HepG2 (cell line): Measurements from ENCODE around the gene HTR1D. TPM values are rescaled to one million over a fixed set of nuclear protein-coding genes. Genes with fewer than 3 reads are reported as not detected.

Source experiments
- ATAC-seq: fragments of 200-7000 bp; cut with Tn5 transposase; 3 replicates; pipeline ENCODE4 v1.9.1; 2020; ENCODE audit warnings: mild to moderate bottlenecking, moderate library complexity
- BruUV-seq: library from RNA; stranded (reverse); fragments of 400-500 nt; replicated peaks from 2 replicates; lab custom pipeline; 2021; lab: Mats Ljungman, UMichigan
- CTCF ChIA-PET: fragments of 300-600 bp; formaldehyde crosslinking; extraction: SDS; loops from one replicate; lab custom pipeline; 2021; ENCODE audit warnings: low total read pairs, inconsistent platforms, low intra/inter-chr PET ratio; lab: Yijun Ruan, JAX
- POLR2A ChIA-PET: fragments of 350-600 bp; sonication (Branson Sonifier 250); formaldehyde crosslinking; loops from one replicate; lab custom pipeline; 2020; ENCODE audit warnings: antibody characterized with exemption, inconsistent platforms; lab: Yijun Ruan, JAX
- DNase-seq: peaks from one replicate; pipeline ENCODE4 v3.0.0-alpha.2; 2015; ENCODE audit warnings: low spot score
- FAIRE-seq: peaks from 3 replicates; lab custom pipeline; 2011; peaks lifted over from hg19 to GRCh38; lab: Jason Lieb, UNC
- H2AFZ ChIP-seq: one replicate; pipeline ENCODE4 v1.6.1; 2011; ENCODE audit warnings: low read length, inconsistent platforms
- H3K27ac ChIP-seq: fragments of 300-600 bp; 3 replicates; pipeline ENCODE4 v1.8.0; 2011; ENCODE audit warnings: mixed run types, mild to moderate bottlenecking, mixed read lengths, low read length, inconsistent platforms; ENCODE audit not compliant: insufficient read depth; ENCODE audit errors: extremely low read length
- H3K27me3 ChIP-seq, 2 experiments: fragments of 200-600 bp in 1 of 2; 2 replicates in 1 of 2; 3 replicates in 1 of 2; pipeline versions ENCODE4 v1.6.0 to v1.8.0; 2011; ENCODE audit warnings: low read length in 2 of 2, mild to moderate bottlenecking in 2 of 2, moderate library complexity in 2 of 2, inconsistent platforms in 1 of 2; ENCODE audit not compliant: insufficient read depth in 2 of 2, control insufficient read depth in 1 of 2
- H3K36me3 ChIP-seq, 2 experiments: fragments of 200-600 bp in 1 of 2; replicated peaks in 1 of 2; 2 replicates in 1 of 2; 3 replicates in 1 of 2; pipeline versions ENCODE4 v1.5.1 to v1.8.0; 2011; ENCODE audit warnings: low read length in 2 of 2, inconsistent platforms in 1 of 2; ENCODE audit not compliant: insufficient read depth in 2 of 2, control insufficient read depth in 1 of 2
- H3K4me1 ChIP-seq: 2 replicates; pipeline ENCODE4 v1.5.1; 2012; ENCODE audit warnings: low read length, inconsistent platforms; ENCODE audit not compliant: insufficient read depth
- H3K4me2 ChIP-seq: 2 replicates; pipeline ENCODE4 v1.6.0; 2011; ENCODE audit warnings: low read depth, low read length, inconsistent platforms
- H3K4me3 ChIP-seq, 3 experiments: fragments of 200-600 bp in 1 of 3; sonication (generic), shearing (Covaris generic) in 1 of 3; replicated peaks in 1 of 3; 2 replicates each; pipeline ENCODE4 v1.5.1; 2011 to 2016; ENCODE audit warnings: low read length in 3 of 3, inconsistent platforms in 2 of 3, low read depth in 2 of 3, mild to moderate bottlenecking in 2 of 3, control low read depth in 1 of 3, mixed read lengths in 1 of 3; ENCODE audit not compliant: insufficient read depth in 1 of 3
- H3K79me2 ChIP-seq: one replicate; pipeline ENCODE4 v1.6.1; 2011; ENCODE audit warnings: low read length, inconsistent platforms; ENCODE audit not compliant: insufficient read depth
- H3K9ac ChIP-seq: 2 replicates; pipeline ENCODE4 v1.6.0; 2011; ENCODE audit warnings: mild to moderate bottlenecking, low read depth, low read length, inconsistent platforms; ENCODE audit not compliant: insufficient read depth
- H3K9me3 ChIP-seq: 2 replicates; pipeline ENCODE4 v1.5.1; 2012; ENCODE audit warnings: mild to moderate bottlenecking, low read length
- H4K20me1 ChIP-seq: 2 replicates; pipeline ENCODE4 v1.6.0; 2011; ENCODE audit warnings: inconsistent platforms, mild to moderate bottlenecking, low read length, moderate library complexity; ENCODE audit not compliant: insufficient read depth
- PRMT3 ChIP-seq: sonication (generic); formaldehyde crosslinking; IDR thresholded peaks from 2 replicates; pipeline ENCODE4 v1.8.1; 2022; ENCODE audit warnings: low read depth, mild to moderate bottlenecking, moderate library complexity, missing genetic modification reagents, borderline replicate concordance
- SIX1 ChIP-seq: sonication (generic); formaldehyde crosslinking; IDR thresholded peaks from 2 replicates; pipeline ENCODE4 v1.4.0; 2020; ENCODE audit warnings: missing genetic modification reagents, borderline replicate concordance
- SP1 ChIP-seq, 2 experiments: fragments of 450-650 bp in 1 of 2; sonication (generic) in 1 of 2; formaldehyde crosslinking in 1 of 2; IDR thresholded peaks; 2 replicates each; pipeline versions ENCODE4 v1.4.0 to v1.6.1; 2016 to 2020; ENCODE audit warnings: missing genetic modification reagents in 1 of 2
- ZNF432 ChIP-seq: sonication (generic); formaldehyde crosslinking; IDR thresholded peaks from 2 replicates; pipeline ENCODE4 v1.5.0; 2020; ENCODE audit warnings: missing genetic modification reagents, mild to moderate bottlenecking, borderline replicate concordance
- WGBS: methylation state at CpG from one replicate; pipeline ENCODE4 v1.1.6; 2017; ENCODE audit warnings: low lambda C conversion rate; 5-methylcytosine and 5-hydroxymethylcytosine counted together
- in situ Hi-C: cut with HindIII; loops from 2 replicates; pipeline ENCODE4 v1.10.0; 2017; ENCODE audit warnings: low pct_unique_long_range_greater_than_20kb; ENCODE audit not compliant: extremely low pct_ligation_motif_present
- intact Hi-C: fragments of 100-400 bp; cut with micrococcal nuclease; formaldehyde crosslinking; loops from one replicate; pipeline ENCODE4 v1.10.0; 2022; ENCODE audit not compliant: unreplicated experiment
- polyA plus RNA-seq, 8 experiments: library from polyadenylated mRNA; depleted of rRNA in 3 of 8; stranded (reverse) in 7 of 8; unstranded in 1 of 8; fragments of >200 nt; fragmentation: Illumina TruSeq in 4 of 8; extraction: Trizol in 4 of 8; gene quantifications; 2 replicates each; pipeline versions ENCODE4 v1.2.1 to v1.2.3, GENCODE V29; 2011 to 2016; ENCODE audit warnings: low read depth in 4 of 8, missing spikeins in 1 of 8, mixed read lengths in 1 of 8; ENCODE audit not compliant: insufficient read depth in 1 of 8
- total RNA-seq, 5 experiments: library from RNA; depleted of rRNA; stranded (reverse); fragments of >200 nt; fragmentation: Illumina TruSeq; extraction: Trizol; gene quantifications; 2 replicates each; pipeline ENCODE4 v1.2.3, GENCODE V29; 2016; ENCODE audit warnings: low read depth in 1 of 5
- TF ChIP-seq, protein P1 (sequence below): sonication (generic); formaldehyde crosslinking; IDR thresholded peaks from 2 replicates; pipeline ENCODE4 v1.4.0; 2020; ENCODE audit warnings: missing genetic modification reagents, borderline replicate concordance

HTR1D gene
- total and polyA plus RNA-seq, 2 of the 13 experiments (the other 11 are each of a cell fraction or from before 2014, with no cell fraction given): 0.04 to 0.07 TPM

DNA sequence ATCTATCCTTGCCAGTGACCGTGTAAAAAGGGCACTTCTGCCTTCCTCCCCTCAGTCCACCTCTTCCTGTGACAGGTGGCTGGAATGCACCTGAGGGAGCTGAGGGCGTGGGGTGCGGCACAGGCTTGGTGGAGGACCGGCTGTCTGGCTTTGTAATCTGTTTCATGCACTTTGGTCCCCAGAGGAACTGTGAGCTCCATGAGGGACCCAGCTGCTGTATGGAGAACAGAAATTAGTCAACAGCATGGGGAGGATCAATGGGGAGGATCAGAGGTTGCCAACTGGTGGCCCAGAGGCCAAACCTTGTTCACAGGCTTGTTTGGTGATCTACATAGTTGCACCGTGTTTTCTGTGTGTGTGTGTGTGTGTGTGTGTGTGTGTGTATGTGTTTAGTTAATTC lies 29.7 kb downstream of the HTR1D start (continued):
- TF ChIP-seq, protein P1, sequence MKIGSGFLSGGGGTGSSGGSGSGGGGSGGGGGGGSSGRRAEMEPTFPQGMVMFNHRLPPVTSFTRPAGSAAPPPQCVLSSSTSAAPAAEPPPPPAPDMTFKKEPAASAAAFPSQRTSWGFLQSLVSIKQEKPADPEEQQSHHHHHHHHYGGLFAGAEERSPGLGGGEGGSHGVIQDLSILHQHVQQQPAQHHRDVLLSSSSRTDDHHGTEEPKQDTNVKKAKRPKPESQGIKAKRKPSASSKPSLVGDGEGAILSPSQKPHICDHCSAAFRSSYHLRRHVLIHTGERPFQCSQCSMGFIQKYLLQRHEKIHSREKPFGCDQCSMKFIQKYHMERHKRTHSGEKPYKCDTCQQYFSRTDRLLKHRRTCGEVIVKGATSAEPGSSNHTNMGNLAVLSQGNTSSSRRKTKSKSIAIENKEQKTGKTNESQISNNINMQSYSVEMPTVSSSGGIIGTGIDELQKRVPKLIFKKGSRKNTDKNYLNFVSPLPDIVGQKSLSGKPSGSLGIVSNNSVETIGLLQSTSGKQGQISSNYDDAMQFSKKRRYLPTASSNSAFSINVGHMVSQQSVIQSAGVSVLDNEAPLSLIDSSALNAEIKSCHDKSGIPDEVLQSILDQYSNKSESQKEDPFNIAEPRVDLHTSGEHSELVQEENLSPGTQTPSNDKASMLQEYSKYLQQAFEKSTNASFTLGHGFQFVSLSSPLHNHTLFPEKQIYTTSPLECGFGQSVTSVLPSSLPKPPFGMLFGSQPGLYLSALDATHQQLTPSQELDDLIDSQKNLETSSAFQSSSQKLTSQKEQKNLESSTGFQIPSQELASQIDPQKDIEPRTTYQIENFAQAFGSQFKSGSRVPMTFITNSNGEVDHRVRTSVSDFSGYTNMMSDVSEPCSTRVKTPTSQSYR (CRISPR knock-in tag): no peak

DNA sequence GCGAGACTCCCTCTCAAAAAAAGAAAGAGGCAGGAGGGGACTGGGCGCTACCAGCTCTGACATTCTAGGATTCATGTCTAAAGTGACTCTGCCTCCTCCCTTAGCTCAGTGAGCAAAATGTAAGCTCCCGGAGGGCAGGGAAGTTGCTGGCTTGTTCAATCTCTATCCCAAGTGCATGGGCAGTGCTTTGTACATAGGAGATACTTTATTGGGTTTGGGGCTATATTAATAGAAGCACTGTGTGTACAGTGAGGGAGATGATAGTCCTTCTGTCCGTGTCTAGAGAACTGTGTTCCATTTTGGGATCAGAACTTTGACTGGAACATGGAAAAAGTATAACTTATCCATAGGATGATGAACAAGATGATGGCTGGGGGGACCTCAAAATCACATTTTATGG lies 31.9 kb downstream of the HTR1D start:
- no peak overlapping the region for H3K4me2 ChIP-seq
- H3K27ac ChIP-seq: no peak overlapping the region
- no peak for FAIRE-seq
- no peak for DNase-seq
- ChIA-PET POLR2A (interaction anchor here (2.7 kb wide), 1 partner anchor 86 kb away, joined by 13 read pairs; no protein-coding TSS in a partner anchor), CTCF (interaction anchor here (1.5 to 6.7 kb wide), 4 partner anchors 86 to 209 kb away, joined by 3 to 110 read pairs (median 8); no protein-coding TSS in a partner anchor)
- no peaks in the 10 kb centered on the region for H3K36me3 ChIP-seq
- 0 out of 5 replicates have a peak, but pooled peaks cover 0 to 1% of the 10 kb centered on the region in 2 experiments for H3K27me3 ChIP-seq
- H3K79me2 ChIP-seq: no peaks in the 10 kb centered on the region
- H3K9me3 ChIP-seq: no peaks in the 10 kb centered on the region
- WGBS: 24% methylated on average over 3 of the region's 4 CpGs
- in situ Hi-C loops (loop anchor here (5.0 kb wide), 1 partner anchor 88 kb away; no protein-coding TSS in a partner anchor), intact Hi-C loops (no loop called here)
- H2AFZ ChIP-seq: no peak overlapping the region
- no peak for ATAC-seq
- H4K20me1 ChIP-seq: no peaks in the 10 kb centered on the region
- no peak overlapping the region for H3K9ac ChIP-seq
- no peak overlapping the region for H3K4me3 ChIP-seq
- H3K4me1 ChIP-seq: peaks cover 46% of the 10 kb centered on the region
- TF ChIP-seq ZNF432 (CRISPR knock-in tag) (no peak), PRMT3 (CRISPR knock-in tag) (no peak), SP1 (IDR thresholded peaks at IDR 0.05) (no peak), SP1 (CRISPR knock-in tag; IDR thresholded peaks at IDR 0.05) (no peak), SIX1 (CRISPR knock-in tag) (no peak)
- BruUV-seq: no TSS peak
